GM12801 (cell line): Measurements from ENCODE around the gene RNU6-8.

ENCODE experiments used
- CTCF ChIP-seq: IDR thresholded peaks from one replicate; pipeline ENCODE4 v1.5.1; 2011; ENCODE audit warnings: control low read depth; ENCODE audit not compliant: insufficient read length; ENCODE audit errors: extremely low read depth

RNU6-8 gene

GRCh38 chr14:32244404-32244803, 41.3 kb upstream of the RNU6-8 start:
- no peak for TF ChIP-seq CTCF

- TF ChIP-seq CTCF: no peak
These were observed 30.2 kb upstream of the RNU6-8 start for GRCh38 chr14:32233260-32233659.

GRCh38 chr14:32232481-32232880, 29.4 kb upstream of the RNU6-8 start:
- TF ChIP-seq CTCF: no peak

GRCh38 chr14:32230695-32231280, 27.7 kb upstream of the RNU6-8 start:
- no peak for TF ChIP-seq CTCF

- no peak for TF ChIP-seq CTCF
These were observed 27.1 kb upstream of the RNU6-8 start for GRCh38 chr14:32230181-32230580.

GRCh38 chr14:32226056-32226455, 23.0 kb upstream of the RNU6-8 start:
- no peak for TF ChIP-seq CTCF

- no peak for TF ChIP-seq CTCF
These were observed 22.4 kb upstream of the RNU6-8 start for GRCh38 chr14:32225378-32225920.
